Transverse colon (tissue), 3 donors: ENCODE data around the gene CAMK1G.

Experiments
- CTCF ChIP-seq, 5 experiments: fragments of 200-600 bp in 3 of 5; fragments of 450-650 bp in 2 of 5; sonication (generic) in 3 of 5; IDR thresholded peaks; 1 replicate in 2 of 5; 2 replicates in 3 of 5; pipeline ENCODE4 v1.5.1; 2016 to 2017; ENCODE audit warnings: antibody characterized with exemption in 5 of 5, inconsistent platforms in 3 of 5, mild to moderate bottlenecking in 2 of 5, moderate library complexity in 1 of 5
- EP300 ChIP-seq: sonication (generic); formaldehyde crosslinking; IDR thresholded peaks from one replicate; pipeline ENCODE4 v1.6.1; 2017; ENCODE audit warnings: antibody characterized with exemption, low read depth
- POLR2A ChIP-seq: fragments of 450-650 bp; IDR thresholded peaks from one replicate; pipeline ENCODE4 v1.6.1; 2016; ENCODE audit warnings: antibody characterized with exemption, mild to moderate bottlenecking, moderate library complexity

GRCh38 chr1:209645574-209646452, 62.3 kb downstream of the CAMK1G start:
- TF ChIP-seq CTCF (IDR thresholded peaks at IDR 0.05), result no peak
- no peak for TF ChIP-seq POLR2A
- no peak for TF ChIP-seq EP300
